Measurements from ENCODE around the gene SYTL3. TPM values are rescaled to one million over a fixed set of nuclear protein-coding genes. Genes with fewer than 3 reads are reported as not detected.

Gene SYTL3
- total RNA-seq, 1 experiment from 2014 or later = 0.09 TPM

GRCh38 chr6:158755636-158756035 is 105.8 kb downstream of the SYTL3 start:
- no peaks in the 10 kb centered on the region for H3K79me1 ChIP-seq (ENCODE audit: insufficient read depth, low read depth, low read length, poor library complexity, severe bottlenecking)
- H3K14ac ChIP-seq (ENCODE audit: insufficient read depth, low read length) = no peak overlapping the region
- no peak overlapping the region for H4K5ac ChIP-seq (ENCODE audit: insufficient read length, low read depth, low read length)
- no peak overlapping the region for H2BK15ac ChIP-seq (ENCODE audit: low read depth, low read length)
- Mint-ChIP-seq H3K36me3 (ENCODE audit: insufficient read depth in 1 of 3, low read depth in 3 of 3) (no peaks in the 10 kb centered on the region), H3K27ac (no peak overlapping the region), H3K4me3 (no peak overlapping the region), H3K27me3 (ENCODE audit: low read depth) (peaks cover 4% of the 10 kb centered on the region; the same call in 1 of the 2 replicates), H3K4me1 (peaks cover 33 to 35% of the 10 kb centered on the region in 2 experiments), H3K9me3 (no peaks in the 10 kb centered on the region)
- no peak overlapping the region for H3K9ac ChIP-seq (ENCODE audit: extremely low read depth, insufficient read length, low read length)
- H4K20me1 ChIP-seq (ENCODE audit: control insufficient read depth, insufficient read depth, insufficient read length) = no peaks in the 10 kb centered on the region
- no peak for DNase-seq
- H3K18ac ChIP-seq (ENCODE audit: insufficient read length, low read depth, low read length) = no peak overlapping the region
- no peak overlapping the region for H3T11ph ChIP-seq (ENCODE audit: low read length)
- H3K4ac ChIP-seq (ENCODE audit: low read depth, low read length) = no peak overlapping the region
- no peak overlapping the region for H2BK120ac ChIP-seq (ENCODE audit: low read depth, low read length, poor library complexity, severe bottlenecking)
- H2BK12ac ChIP-seq (ENCODE audit: insufficient read length, low read depth, low read length) = no peak overlapping the region
- TF ChIP-seq CTCF (conservative IDR thresholded peaks at IDR 0.05) = no peak
- no peak overlapping the region for H3K56ac ChIP-seq (ENCODE audit: insufficient read length, low read depth, low read length)
- no peak overlapping the region for H3K27ac ChIP-seq (ENCODE audit: insufficient read length, low read depth, low read length)
- no peak overlapping the region for H3K23ac ChIP-seq (ENCODE audit: insufficient read length, low read depth, low read length)
- no peaks in the 10 kb centered on the region for H3K9me3 ChIP-seq (ENCODE audit: control insufficient read depth, low read depth, low read length)
- H2AFZ ChIP-seq (ENCODE audit: low read length) = no peak overlapping the region
- H4K8ac ChIP-seq (replicated peaks; ENCODE audit: insufficient read length, low read depth, low read length) = no peak overlapping the region
- no peaks in the 10 kb centered on the region for H3K23me2 ChIP-seq (ENCODE audit: insufficient read length, low read depth, low read length, poor library complexity, severe bottlenecking)
- H3K79me2 ChIP-seq (ENCODE audit: insufficient read depth, low read length) = no peaks in the 10 kb centered on the region
- no peak overlapping the region for H2AK5ac ChIP-seq (ENCODE audit: insufficient read length, low read length)
- H3K27me3 ChIP-seq (ENCODE audit: insufficient read depth, low read length) = no peaks in the 10 kb centered on the region; the same call in 1 of the 2 replicates
- no peak overlapping the region for H2BK20ac ChIP-seq (ENCODE audit: low read depth, low read length, poor library complexity, severe bottlenecking)
- no peak overlapping the region for H2BK5ac ChIP-seq (ENCODE audit: insufficient read length, low read length)
- peaks cover 3% of the 10 kb centered on the region; the same call in 1 of the 2 replicates for H3K4me1 ChIP-seq (ENCODE audit: insufficient read depth, low read length)
- no peak overlapping the region for H4K91ac ChIP-seq (ENCODE audit: insufficient read length, low read depth, low read length)
- WGBS (ENCODE audit: extremely low coverage, insufficient read length, low lambda C conversion rate) = no CpG with 5 or more reads among the region's 13 CpGs
- H3K4me2 ChIP-seq (ENCODE audit: insufficient read depth, insufficient read length, low read length) = no peak overlapping the region

Measured in H9 (cell line).